HG02981 (cell line): Measurements from ENCODE around the gene EPHB4.
"Not testable (repeated sequence)": the region's sequence is repeated elsewhere in the genome, so short reads cannot be mapped to it uniquely, and the experiment has no call there.

Source experiments
- ATAC-seq: cut with Tn5 transposase; IDR thresholded peaks from one replicate; pipeline ENCODE4 v1.9.1; 2021; ENCODE audit warnings: mild to moderate bottlenecking, moderate library complexity; ENCODE audit not compliant: unreplicated experiment

EPHB4 gene

DNA sequence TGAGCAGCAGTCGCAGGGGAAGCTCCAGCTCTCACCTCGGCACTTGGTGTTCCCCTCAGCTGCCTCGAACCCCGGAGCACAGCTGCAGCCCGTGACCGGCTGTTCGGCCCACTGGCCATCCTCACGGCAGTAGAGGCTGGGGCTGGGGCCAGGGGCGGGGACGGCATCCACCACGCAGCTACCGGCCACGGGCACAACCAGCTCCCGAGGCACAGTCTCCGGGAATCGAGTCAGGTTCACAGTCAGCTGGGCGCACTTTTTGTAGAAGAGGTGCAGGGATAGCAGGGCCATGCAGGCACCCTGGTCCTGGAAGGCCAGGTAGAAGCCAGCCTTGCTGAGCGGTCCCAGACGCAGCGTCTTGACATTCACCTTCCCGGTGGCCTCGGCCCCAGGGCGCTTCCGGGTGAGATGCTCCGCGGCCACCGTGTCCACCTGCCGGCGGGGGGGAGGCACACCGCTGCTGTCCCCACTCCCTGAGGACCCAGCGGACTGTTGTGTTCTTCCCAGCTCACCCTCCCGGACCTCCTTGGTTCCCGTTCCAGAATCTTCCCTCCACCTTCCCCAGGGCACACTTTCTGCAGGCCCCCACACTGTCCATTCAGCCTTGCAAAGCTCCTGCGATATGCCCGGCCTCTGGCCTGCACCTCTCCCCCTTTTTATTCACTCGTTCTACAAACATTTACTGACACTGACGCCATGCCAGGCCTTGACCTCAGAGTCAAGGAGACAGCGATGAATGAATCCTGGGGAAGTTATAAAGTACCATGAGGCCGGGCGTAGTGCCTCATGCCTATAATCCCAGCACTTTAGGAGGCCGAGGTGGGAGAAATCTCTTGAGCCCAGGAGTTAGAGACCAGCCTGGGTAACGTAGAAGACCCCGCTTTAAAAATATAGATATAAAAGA, 4.8 kb downstream of the EPHB4 start:
- no peak for ATAC-seq

DNA sequence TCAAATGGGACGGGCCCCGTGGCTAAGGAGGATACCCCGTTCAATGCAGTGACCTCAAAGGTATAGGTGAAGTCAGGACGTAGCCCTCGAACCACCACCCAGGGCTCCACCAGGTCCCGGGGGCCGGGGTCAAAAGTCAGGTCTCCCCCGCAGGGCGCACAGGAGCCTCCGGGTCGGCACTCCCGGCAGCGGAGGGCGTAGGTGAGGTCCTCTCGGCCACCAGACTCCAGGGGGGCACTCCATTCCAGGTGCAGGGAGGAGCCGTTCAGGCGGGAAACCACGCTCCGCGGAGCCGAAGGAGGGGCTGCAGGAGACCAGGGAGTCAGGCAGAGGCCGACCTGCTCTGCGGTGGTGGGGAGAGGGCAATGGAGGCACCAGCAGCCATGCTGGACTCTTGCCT, 7.7 kb downstream of the EPHB4 start:
- no peak for ATAC-seq

DNA sequence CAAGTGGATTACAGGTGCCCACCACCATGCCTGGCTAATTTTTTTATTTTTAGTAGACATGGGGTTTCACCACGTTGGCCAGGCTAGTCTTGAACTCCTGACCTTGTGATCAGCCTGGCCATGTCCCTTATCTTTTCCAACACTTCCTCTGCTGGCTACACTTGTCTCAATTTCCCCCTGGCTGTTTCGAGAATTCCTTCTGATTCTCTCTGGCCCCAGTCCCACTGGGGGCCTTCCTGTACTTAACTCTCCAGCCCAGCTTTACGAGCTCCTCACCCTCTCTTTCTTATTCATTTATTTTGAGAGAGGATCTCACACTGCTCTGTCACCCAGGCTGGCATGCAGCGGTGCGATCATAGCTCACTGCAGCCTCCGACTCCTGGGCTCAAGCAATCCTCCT, 8.5 kb downstream of the EPHB4 start:
- ATAC-seq = no peak

DNA sequence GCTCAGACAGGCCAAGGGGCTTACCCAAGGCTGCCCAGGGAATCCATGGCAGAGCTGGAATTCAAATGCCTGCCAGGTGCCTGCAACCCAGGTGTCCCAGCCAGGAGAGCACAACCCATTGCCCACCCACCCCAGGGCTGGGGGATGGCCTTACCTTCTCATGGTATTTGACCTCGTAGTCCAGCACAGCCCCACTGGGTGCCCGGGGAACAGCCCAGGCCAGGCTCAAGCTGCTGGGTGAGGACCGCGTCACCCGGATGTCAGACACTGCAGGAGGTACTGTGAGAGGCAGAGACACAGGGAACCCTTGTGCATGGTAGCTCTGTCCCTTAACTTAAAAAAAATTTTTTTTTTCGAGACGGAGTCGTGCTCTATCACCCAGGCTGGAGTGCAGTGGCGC, 9.0 kb downstream of the EPHB4 start:
- ATAC-seq = no peak

GRCh38 chr7:100817097-100817496, 10.2 kb downstream of the EPHB4 start:
- no peak for ATAC-seq

DNA sequence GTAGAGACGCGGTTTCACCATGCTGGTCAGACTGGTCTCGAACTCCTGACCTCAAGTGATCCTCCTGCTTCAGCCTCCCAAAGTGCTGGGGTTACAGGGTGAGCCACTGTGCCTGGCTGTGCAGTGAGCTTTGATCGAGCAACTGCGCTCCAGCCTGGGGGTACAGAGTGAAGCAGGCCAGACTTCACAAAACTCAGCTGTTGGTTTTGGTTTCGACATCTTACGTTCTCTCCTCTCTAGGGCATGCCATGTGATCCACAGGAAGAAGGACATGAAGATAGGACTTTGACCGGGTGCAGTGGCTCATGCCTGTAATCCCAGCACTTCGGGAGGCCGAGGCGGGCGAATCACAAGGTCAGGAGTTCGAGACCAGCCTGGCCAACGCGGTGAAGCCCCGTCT, 10.8 kb downstream of the EPHB4 start:
- ATAC-seq = not testable (repeated sequence)

GRCh38 chr7:100812729-100813128, 14.6 kb downstream of the EPHB4 start:
- no peak for ATAC-seq

- no peak for ATAC-seq
Measured at GRCh38 chr7:100811480-100811879, 15.8 kb downstream of the EPHB4 start.

- no peak for ATAC-seq
Measured at GRCh38 chr7:100808354-100808875, 18.9 kb downstream of the EPHB4 start.

- not testable (repeated sequence) for ATAC-seq
Measured at GRCh38 chr7:100806883-100807282, 20.4 kb downstream of the EPHB4 start.

- ATAC-seq = no peak
Measured at GRCh38 chr7:100806276-100806675, 21.0 kb downstream of the EPHB4 start.

DNA sequence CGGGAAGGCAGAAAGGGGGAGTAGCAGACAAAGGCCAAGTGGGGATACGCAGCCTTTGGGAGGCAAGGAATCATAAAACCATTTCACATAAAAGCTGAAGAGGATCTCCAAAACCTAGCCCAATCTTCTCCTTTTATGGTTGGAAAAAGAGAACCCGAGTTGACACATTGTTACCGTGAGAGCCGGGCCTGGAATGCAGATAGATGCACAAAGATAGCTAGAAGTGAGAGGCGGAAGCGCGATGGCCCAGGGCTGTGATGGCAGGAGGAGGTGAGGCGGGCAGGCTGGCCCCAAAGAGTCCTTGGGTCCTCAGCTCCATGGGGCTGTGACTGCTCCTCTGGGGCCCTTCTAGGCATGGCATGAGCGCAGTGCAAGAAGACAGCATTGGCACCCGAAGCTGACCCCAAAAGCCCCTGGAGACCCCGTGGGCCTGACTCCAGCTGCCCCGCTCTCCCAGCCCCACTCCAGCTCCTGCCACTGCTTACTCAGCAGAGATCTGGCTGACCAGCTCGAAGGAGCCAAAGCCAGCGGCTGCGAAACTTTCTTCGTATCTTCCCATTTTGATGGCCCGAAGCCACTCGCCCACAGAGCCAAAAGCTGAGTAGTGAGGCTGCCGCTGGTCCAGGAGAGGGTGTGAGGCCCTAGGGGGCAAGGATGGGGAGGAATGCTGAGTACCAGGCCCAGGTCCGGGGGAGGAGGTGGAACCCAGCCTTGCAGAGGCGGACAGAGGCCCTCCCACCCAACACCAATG, 22.5 kb downstream of the EPHB4 start:
- no peak for ATAC-seq

GRCh38 chr7:100803398-100804161, 23.7 kb downstream of the EPHB4 start:
- peak; percentile 96 for ATAC-seq

GRCh38 chr7:100802951-100803350, 24.4 kb downstream of the EPHB4 start:
- ATAC-seq = no peak

DNA sequence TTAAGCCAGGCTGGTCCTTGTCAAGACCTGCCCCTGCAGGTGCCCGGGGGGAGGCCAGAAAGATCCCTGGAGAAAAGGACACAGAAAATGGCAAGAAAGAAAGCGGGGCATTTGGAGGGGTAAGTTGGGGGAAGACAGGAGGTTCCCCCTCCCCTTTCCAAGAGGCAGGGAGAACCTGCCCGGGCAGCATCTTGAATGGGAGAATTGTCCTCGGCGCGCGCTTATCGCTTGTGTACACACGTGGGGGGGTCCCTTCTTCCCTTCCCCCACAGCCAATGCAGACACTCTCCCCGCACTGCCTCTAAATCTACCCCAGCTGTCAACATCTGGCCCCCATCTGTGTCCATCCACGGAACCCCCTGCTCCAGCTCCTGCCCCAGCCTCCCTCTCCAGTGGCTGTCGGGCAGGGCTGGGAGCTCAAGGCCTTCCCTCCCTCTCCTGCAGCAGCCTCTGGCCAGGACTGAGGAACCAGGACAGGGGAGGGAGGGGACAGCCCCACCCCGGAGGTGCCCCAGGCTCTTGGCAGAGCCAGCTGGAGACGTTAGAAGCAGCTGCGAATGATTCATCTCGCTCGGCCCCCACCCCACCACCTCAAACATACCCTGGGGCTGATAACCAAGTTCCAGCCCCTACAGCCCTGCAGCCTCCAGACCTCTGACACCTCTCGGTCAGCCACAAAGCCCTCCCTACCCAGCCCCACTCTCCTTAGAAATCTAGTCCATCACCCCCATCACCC, 25.3 kb downstream of the EPHB4 start:
- ATAC-seq = no peak

GRCh38 chr7:100799037-100799896, 28.1 kb downstream of the EPHB4 start:
- no peak for ATAC-seq

DNA sequence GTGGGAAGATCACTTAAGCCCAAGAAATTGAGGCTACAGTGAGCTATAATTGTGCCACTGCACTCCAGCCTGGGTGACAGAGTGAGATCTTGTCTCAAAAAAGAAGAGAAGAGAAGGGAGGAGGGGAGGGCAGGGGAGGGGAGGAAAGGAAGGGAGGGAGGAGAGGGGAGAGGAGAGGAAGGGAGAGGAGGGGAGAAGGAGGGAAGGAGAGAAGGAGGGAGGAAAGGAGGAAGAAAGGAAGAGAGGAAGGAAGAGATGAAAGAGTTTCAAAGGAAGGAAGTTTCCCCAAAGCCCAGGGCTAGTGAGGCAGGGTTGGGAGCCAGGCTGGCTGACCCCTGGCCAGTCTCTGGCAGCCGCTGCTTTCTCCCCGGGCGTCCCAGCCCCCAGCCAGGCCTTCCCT, 32.6 kb downstream of the EPHB4 start:
- ATAC-seq = no peak

- no peak for ATAC-seq
Measured at GRCh38 chr7:100793806-100794660, 33.3 kb downstream of the EPHB4 start.
